GM20431 (cell line): ENCODE measurements around the gene ELL2.

Source experiments
- in situ Hi-C: fragments of 300-500 bp; cut with MseI, MboI; formaldehyde crosslinking; loops from one replicate; pipeline ENCODE4 v1.15.0; 2020; ENCODE audit warnings: low sequenced_read_pairs; ENCODE audit not compliant: unreplicated experiment

ELL2 gene

DNA sequence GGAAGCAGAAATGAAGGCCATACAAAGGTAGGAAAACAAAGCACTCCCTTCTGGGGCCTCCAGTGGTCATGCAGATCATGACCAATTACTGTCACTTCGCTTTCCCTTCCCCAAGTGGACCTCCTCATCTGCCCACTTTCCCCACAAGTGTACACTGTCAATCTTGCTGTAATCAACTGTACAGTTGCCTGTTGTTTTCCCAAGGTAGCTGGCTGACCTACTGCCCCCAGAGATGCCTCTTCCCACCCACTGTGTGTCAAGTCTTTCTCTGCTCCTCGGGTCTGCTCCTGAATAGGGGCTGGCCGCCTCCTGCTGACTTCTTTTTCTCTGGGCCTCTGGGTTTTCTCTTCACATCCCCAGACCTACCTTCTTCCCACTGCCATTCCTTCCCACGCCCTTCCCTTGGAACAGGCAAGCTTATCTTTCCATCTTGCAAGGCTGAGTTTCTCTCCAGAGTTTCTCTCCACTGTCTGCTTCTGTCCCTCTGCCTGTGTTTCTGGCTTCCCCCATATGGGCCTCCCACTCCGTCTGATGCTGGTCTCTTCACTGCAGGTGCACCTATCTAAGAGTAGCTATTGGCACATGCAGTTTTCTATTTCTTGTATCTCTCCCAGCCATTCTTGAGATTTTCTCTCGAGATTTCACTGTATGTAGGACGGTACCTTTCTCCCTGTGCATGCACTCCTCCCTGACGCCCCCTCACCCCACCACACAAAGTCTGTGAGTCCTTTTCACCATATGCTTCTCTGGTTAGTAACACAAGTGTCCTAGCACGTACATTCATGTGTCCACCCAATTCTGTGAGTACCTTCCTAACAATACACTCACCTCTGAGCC, 2.4 kb downstream of the ELL2 start:
- in situ Hi-C loops: loop anchor here (25.0 kb wide), 1 partner anchor 378 kb away; no protein-coding TSS in a partner anchor

DNA sequence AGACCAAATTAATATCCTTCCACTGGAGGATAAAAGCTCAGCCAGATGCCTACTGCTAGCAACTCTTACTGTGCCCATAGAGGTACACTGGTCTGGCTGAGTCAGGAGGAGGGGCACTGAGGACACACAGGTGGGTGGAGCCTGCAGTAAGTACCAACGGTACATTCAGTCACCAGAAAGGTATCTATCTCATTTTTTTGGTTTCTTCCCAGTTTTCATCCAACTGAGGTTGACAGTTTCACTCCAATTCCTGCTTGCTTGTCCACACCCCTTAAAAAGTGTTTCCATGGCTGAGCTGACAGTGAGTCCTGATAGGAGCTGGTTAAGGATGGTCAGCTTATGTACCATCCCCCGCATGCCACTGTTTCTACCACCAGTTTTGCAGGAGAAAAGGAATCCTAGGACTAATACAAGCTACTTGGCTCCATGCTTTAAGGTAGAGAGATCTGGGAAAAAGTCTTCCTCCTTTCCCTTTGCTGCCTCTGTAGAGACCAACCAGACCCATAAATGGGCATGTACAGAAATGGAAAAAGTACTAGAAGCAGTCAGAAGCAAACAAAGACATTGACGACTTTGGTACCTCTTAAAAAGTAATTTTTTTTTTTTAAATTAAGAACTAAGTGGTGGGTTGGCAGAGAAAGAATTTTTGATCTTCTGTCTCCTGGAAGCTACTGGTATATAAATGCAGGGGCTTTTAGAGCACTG, 3.2 kb downstream of the ELL2 start:
- in situ Hi-C loops: loop anchor here (25.0 kb wide), 1 partner anchor 379 kb away; no protein-coding TSS in a partner anchor

DNA sequence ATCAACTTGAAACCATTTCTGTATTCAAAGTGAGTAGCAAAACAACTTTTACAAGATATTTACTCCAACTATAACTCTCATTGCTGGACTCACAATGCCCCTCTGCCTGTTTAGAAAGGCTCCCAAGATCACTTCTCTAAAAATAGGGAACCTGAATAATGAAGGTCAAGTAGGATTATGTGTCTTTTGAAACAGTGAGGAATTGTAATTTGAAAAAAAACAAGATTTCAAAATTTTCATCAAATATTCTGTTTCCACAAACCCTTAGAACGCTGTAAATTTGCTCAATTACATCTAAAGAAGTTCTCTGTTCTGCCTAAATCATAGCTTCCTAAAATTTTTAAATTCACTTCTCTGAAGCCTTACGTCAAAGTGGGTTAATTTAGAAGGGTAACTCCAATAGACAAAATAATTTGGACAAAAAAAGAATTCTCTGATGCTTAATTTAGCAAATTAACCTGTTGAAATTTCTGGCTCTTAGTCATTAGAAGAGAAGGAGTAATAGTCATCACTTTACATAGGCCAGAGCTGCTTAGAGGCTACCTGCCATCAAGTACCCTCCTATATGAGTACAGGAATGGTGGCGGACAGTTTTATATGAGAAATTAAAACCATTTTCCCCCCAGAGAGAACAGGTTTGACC, 4.0 kb downstream of the ELL2 start:
- in situ Hi-C loops: loop anchor here (25.0 kb wide), 1 partner anchor 380 kb away; no protein-coding TSS in a partner anchor

DNA sequence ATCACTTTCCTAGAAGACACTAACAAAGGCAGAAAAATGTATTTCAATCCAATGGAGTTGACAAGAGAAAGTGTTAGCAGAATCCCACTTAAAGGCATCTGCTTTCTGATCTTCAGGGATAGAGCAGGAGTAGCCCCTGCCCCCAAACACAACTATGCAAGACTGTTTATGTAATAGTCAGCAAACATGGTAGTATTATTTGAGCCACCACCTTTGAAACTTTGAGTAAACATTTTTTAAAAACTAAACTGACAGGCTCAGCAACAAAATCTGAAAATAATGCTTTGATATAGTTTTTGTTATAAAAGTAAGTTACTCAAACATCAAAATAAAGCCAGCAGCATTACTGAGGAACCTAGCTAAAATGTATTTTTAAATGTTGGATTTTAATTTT, 4.8 kb downstream of the ELL2 start:
- in situ Hi-C loops: loop anchor here (25.0 kb wide), 1 partner anchor 380 kb away; no protein-coding TSS in a partner anchor

DNA sequence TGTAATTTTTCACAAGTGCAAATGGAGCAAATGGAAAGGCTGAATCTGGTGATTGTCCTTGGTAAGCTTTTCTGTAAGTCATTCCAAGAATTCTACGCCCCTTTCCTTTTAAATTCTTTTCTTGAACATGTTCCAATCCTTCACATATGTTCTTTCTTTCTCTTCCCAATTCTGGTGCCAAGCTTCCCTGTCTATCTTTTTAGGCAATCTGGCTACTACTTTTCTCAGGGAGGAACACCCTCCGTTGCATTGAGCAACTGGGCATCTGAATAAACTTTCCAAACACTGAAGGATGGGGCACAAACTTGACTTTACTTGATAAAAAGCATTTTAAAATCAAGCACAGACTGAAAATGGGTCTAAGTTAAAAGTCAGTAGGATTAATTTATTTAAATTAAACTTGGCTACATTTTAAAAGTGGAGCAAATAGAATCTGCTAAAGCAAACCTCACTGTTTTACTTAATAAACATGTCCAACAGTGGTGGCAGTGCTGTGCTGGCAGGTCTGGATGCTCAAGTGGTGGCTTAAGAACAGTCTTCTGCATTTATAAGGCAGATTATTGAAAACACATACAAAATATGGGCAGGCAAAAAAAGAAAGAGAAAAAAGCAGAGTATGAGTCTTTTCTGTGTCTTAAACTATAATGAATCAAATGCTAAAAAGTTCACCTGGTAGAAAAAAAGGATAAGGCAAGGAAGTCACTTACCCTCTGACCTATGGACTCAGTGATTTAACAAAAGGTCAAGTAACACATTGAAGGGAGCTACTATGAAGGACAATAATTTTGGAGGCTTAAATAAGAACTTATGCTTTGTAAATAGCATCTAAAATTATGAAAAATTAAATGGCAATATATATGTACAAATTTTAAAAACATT, 5.4 kb downstream of the ELL2 start:
- in situ Hi-C loops: loop anchor here (25.0 kb wide), 1 partner anchor 381 kb away; no protein-coding TSS in a partner anchor

DNA sequence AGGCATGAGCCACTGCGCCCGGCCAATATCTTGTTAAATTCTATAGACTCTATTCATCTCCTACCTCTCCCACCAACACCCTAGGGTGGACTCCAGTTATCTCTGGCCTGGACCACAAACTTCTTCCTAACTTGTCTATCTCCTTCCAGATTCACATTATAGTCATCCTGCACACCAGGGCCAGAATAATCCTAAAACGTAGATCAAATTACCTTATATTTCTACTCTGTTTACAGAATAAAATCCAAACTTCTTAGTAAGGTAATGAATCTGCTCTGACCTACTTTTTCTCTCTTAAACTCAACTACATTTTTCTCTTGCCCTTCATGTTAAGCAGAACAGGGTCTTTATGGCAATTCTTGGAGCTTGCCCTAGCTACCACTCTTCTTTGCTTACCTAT, 6.9 kb downstream of the ELL2 start:
- in situ Hi-C loops: loop anchor here (25.0 kb wide), 1 partner anchor 383 kb away; no protein-coding TSS in a partner anchor

DNA sequence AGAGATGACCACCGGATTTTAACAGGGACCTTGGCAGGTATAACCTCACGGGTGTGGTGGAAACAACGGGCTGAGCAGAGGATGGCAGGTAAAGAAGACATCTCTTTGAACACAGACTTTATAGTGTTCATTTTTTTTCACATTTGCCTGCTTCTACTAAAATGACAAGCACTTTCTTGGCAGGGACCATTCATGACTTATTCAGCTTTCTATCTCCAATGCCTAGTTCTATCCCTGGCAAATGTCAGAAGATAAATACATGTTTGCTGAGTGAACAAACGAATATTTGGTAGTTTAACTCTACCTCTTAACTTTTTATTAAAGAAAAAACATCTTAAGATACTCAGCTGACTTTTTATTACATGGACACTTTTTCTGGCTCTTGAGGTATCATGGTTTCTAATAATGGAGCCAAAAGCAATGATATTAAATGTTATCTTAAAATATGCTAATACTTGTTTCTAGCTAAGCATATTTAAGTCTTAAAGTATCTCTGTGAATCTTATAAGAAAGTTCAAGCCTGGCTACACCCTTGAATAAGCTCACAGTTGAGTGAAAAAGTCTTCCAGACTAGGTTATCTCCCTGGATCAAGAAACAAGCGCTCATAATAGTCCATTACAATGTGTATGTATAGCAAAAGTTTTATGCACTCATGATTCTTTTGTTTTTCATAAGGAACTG, 8.5 kb downstream of the ELL2 start:
- in situ Hi-C loops: loop anchor here (25.0 kb wide), 1 partner anchor 384 kb away; no protein-coding TSS in a partner anchor

DNA sequence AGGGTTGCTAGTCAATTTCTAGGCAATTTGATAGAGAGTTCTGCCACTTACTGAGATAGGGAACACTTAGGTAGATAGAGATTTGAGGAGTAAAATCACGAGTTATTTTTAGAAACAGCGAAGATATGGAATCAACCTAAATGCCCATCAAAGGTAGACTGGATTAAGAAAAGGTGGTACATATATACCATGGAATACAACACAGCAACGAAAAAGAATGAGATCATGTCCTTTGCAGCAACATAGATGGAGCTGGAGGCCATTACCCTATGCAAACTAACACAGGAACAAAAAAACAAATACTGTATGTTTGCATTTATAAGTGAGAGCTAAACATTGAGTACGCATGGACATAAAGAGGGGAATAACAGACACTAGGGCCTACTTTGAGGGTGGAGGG, 9.7 kb downstream of the ELL2 start:
- in situ Hi-C loops: loop anchor here (25.0 kb wide), 1 partner anchor 385 kb away; no protein-coding TSS in a partner anchor

DNA sequence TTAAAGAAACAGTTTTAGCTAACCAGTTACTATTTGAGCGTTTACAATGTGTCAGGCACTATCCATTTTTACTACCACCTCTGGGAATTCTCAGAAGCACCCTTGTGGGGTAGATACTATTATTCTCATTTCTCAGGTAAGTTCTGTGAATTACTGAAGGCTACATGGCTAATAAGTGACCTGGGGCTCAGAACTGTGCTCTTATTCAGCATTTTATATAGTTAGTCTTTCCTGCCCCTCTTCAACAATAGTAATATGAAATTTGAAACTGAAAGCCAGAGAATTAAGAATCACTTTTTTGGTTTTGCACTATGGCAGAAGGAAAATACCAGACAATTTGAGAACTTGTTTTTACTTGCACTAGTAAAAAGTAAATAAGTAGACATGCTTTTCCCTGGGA, 11.8 kb downstream of the ELL2 start:
- in situ Hi-C loops: loop anchor here (25.0 kb wide), 1 partner anchor 387 kb away; no protein-coding TSS in a partner anchor

DNA sequence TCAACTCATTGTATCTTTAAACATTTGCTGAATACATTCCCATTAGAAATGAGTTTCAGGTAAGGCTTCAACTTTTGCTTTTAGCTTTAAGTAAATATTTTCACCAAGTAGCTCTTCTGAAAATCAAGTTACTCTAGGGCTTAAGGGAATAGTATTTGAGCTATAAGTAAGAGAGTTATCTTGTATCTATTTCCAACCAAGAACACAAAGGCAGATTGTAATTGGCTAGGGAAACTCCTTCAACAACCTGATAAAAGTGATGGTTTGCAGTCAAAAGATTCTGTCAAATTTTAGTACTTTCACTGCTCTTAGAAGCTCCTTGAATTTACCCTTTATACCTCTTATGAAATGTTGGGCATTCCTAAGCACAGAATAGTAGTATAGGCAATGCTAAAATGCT, 13.0 kb downstream of the ELL2 start:
- in situ Hi-C loops: no loop called here

DNA sequence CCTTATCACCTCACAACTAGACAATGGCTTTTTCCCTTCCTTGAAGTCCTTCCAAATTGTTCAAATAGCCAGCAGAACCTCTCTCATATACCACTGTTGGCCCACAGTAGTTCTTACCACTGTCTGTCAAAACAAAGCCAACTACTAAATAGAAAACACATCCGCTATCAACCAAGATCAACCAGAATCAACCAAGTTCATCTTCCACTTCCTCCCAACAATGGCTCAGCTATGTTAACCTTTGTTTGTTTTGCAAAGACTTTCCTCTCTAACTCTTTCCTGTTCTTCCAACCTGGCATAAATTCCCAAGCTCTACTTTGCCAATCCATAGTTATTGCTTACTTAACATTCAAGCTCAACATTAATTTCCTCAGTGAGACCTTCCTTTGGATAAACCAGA, 15.2 kb downstream of the ELL2 start:
- in situ Hi-C loops: no loop called here

DNA sequence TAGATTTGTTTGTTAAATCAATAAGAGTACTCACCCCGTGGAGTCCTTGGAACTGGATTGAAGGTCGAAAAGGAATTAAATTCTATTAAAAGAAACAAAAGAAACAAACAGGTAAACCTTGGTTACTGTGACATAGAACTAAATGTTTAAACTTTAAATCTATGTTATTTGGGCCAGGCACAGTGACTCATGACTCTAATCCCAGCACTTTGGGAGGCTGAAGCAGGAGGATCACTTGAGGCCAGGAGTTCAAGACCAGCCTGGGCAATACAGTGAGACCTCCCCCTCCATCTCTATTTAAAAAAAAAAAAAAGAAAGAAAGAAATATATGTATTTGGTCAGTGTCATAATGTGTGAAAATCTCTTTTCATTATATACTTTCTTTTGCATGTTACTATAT, 18.7 kb downstream of the ELL2 start:
- in situ Hi-C loops: no loop called here

DNA sequence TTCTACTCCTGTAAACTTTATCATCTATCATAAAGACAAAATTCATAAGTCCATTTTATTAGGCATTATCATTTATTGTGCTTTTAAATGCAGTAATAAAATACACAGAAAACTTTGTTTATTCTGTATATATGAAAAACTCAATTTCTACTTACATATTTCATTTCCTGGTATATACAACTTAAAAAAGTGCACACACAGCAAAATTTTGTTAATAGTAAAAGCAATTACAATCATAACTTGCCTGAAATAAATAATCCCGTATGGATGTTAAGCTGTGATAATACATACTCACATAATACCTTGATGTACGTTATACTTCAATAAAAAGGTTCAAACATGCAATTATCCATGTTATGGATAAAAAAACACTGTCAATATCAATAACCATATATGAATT, 19.2 kb downstream of the ELL2 start:
- in situ Hi-C loops: no loop called here

DNA sequence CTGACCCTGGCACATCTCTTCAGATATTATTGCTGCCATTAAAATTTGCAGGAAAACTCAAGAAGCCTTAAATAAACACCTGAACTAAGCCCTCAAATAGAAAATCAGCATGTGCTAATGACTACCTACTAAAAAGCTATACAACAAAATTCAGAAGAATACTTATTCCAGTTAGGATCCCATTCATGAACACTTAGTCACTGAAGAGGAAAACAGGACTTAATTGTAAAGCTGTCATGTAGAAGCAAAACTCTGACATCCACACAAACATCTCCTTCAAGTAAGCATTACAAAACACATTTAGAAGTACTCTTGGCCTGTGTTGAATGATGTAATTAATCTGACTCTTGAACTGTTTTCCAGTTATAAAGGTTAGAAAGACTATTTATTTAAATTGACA, 19.9 kb downstream of the ELL2 start:
- in situ Hi-C loops: no loop called here

DNA sequence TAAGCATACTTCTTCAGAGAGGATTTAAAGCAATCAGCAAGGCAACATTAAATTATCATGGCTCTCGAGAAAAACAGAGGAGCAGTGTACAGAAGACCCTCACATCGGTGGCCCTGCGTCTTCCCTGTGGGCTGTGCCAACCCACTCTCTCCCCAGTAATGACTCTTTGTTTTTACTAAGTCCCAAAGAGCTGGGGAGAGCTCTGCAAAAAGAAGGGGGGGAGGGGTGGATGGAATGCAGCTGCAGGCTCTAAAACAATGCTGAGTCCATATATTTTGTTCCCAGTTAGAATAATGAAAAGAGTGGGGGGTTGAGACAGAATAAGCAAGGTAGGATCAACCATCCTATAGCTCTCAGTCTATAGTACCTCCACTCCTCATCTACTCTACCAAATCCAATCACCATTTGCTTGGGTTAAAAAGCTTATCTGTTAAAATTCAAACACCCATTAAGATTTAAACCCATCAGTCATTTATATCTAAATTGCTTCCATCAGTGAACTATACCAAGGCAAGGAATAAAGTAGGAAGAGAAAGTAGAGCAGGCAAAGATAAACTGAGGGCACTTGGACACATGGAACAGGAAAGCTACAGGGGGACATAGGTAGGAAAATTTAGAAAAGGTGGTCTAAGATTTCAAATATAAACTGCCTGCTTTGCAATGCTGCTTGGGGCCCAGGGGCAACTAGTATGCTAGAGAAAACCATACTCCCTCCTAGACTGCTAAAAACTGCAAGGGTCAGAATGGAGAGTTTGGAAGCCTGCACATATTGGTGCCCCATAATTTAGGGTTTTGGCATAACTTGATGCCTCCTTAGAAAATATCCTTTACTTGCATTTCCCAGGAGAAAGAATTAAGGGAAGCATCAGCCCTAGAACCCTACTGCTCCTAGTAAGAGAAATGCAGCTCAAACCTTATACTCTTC, 20.6 kb downstream of the ELL2 start:
- in situ Hi-C loops: no loop called here

DNA sequence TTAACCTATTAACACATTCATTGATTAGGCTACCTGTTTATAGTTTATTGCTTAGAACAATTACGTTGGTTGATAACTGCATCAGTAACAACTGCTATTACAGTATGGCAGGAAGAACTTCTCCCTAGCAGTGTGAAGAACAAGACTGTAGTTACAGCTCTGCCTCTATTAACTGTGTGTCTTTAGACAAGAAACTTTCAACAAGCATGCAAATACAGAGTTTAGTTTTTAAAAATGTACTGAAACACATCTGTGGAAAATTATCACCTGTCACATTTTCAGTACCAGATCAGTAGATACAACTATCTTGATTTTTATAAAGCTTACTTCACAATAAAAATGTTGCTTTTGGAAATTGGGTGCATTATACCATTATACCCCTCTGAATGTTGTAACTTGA, 22.2 kb downstream of the ELL2 start:
- in situ Hi-C loops: no loop called here

DNA sequence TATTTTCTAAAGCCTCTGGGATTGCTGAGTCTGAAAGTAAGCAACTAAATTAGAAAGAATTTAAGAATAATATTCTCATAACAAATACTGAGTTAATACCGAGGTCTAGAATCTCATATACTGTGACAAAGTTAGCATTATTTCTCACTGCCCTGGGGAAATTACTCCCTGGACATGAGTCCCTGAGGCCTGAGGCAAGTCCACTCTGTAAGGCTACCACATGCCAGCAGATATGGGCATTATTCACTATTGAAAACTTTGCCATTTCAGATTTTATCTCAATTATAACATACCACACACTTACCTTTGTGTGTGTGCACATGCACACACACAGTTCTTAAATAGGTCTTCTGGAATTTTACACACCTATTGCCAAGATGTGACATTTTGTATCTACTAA, 22.9 kb downstream of the ELL2 start:
- in situ Hi-C loops: no loop called here

DNA sequence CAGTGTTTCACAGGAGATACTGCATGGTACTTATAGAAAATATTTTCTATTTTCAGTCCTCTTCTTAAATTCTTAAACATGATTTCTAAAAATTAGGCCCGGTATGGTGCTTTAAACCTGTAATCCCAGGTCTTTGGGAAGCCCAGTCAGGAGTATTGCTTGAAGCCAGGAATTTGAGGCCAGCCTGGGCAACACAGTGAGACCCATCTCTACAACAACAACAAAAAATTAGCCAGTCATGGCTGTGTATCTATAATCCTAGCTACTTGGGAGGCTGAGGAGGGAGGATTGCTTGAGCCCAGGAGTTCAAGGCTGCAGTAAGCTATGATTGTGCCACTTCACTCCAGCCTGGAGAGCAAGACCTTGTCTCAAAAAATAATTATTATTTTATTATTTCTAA, 23.3 kb downstream of the ELL2 start:
- in situ Hi-C loops: no loop called here
